AG04449 (cell line): ENCODE measurements around the gene PSMB3.

Source experiments
- CTCF ChIA-PET: fragments of 350-600 bp; formaldehyde crosslinking; extraction: SDS; loops from one replicate; lab custom pipeline; 2021; ENCODE audit warnings: antibody characterized with exemption; lab: Yijun Ruan, JAX
- POLR2A ChIA-PET: fragments of 400-600, 350-600 bp; formaldehyde crosslinking; extraction: SDS; loops from one replicate; lab custom pipeline; 2020; ENCODE audit warnings: antibody characterized with exemption, inconsistent platforms; lab: Yijun Ruan, JAX
- DNase-seq: peaks from one replicate; pipeline ENCODE4 v3.0.0-alpha.2; 2010; ENCODE audit warnings: low read depth, low spot score
- H3K4me3 ChIP-seq: 2 replicates; pipeline ENCODE4 v1.5.1; 2011; ENCODE audit warnings: low read depth, mild to moderate bottlenecking, control low read depth, low read length
- CTCF ChIP-seq: IDR thresholded peaks from one replicate; pipeline ENCODE4 v1.5.1; 2011; ENCODE audit warnings: mild to moderate bottlenecking, moderate library complexity, low read length, control low read depth, inconsistent platforms; ENCODE audit not compliant: insufficient read depth; ENCODE audit errors: missing control alignments

The PSMB3 gene

GRCh38 chr17:38710604-38710962, 42.0 kb upstream of the PSMB3 start:
- ChIA-PET CTCF (interaction anchor here (1.0 to 4.1 kb wide), 4 partner anchors 12 to 34 kb away, joined by 4 to 22 read pairs (median 10); no protein-coding TSS in a partner anchor), POLR2A (interaction anchor here (1.5 kb wide), 1 partner anchor 24 kb away, joined by 4 read pairs; no protein-coding TSS in a partner anchor)
- DNase-seq, result no peak
- no peak for TF ChIP-seq CTCF
- H3K4me3 ChIP-seq, result no peak overlapping the region

GRCh38 chr17:38710985-38711384, 41.6 kb upstream of the PSMB3 start:
- DNase-seq, result no peak
- POLR2A ChIA-PET, result interaction anchor here (1.5 kb wide), 1 partner anchor 24 kb away, joined by 4 read pairs; no protein-coding TSS in a partner anchor
- CTCF ChIA-PET, result interaction anchor here (1.0 to 4.1 kb wide), 4 partner anchors 12 to 34 kb away, joined by 4 to 22 read pairs (median 10); no protein-coding TSS in a partner anchor

DNA sequence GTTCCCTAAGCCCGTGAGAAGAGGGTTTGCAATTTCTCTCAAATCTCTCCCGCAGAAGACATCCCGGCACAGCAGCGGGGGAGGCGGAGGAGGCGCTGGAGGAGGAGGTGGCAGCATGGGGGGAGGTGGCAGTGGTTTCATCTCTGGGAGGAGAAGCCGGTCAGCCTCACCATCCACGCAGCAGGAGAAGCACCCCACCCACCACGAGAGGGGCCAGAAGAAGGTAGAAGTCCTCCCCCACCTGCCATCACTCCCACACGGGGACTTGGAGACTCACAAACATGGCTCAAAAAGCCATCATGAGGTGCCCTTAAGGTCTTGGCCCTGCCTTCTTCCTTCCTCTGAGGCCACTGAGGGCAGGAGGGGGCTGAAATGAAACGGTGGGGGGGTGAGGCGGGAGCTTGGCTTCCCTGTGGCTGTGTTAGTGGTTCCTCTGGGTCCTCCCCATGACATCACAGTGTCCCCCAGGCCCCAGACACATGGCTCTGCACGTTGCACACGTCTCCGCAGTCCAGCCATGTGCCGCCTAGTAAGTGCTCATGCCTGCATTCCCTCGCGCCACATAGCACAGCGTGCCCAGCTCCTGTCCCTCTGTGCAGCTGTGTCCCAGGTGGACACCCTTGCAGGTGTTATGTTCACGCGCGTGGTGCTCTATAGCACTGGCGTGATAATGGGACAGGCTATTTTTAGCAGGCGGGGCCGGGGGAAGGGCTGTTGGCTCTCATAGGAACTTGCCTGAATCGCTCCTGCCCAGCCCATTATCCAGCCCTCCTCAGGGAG, 40.6 kb upstream of the PSMB3 start:
- no peak overlapping the region for H3K4me3 ChIP-seq
- CTCF ChIA-PET, result interaction anchor here (0.9 to 4.1 kb wide), 3 partner anchors 10 to 24 kb away, joined by 4 to 22 read pairs (median 15); no protein-coding TSS in a partner anchor
- TF ChIP-seq CTCF, result no peak
- no peak for DNase-seq
- POLR2A ChIA-PET, result no interaction called here

More at GRCh38 chr17:38710985-38711384, 41.6 kb upstream of the PSMB3 start:
- TF ChIP-seq CTCF, result no peak
- no peak overlapping the region for H3K4me3 ChIP-seq

GRCh38 chr17:38712593-38712992, 39.9 kb upstream of the PSMB3 start:
- DNase-seq, result no peak
- CTCF ChIA-PET, result interaction anchor here (0.9 to 3.8 kb wide), 2 partner anchors 9 to 23 kb away, joined by 4 to 22 read pairs; no protein-coding TSS in a partner anchor
- POLR2A ChIA-PET, result no interaction called here
- no peak overlapping the region for H3K4me3 ChIP-seq
- no peak for TF ChIP-seq CTCF

DNA sequence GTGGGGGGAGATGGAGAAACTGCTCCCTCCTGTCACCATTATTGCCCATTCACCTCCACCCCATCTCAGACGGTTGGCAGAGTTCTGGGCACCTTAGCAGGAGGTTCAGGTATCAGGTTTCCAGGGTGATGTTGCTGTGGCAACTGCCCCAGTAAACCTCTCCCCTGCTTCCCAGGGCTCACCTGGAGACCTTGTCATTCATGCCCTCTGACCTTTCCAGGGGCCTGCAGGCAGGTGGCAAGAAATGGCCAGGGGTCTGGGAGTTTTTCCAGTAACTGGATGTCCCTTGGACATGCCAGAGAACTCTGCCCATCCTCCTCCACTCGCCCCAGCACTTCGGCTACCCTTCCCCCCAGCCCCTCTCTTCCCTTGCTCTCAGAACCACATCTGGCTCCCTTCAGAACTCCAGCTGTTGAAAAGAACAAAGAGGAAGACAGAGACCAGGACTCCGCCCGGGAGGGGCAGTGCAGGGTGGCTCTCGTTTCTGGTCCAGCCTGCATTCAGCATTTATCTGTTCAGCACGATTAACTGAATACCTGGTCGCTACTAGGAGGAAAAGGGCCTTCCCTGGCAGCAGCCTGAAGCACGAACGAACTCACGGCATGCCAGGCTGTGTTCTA, 39.0 kb upstream of the PSMB3 start:
- ChIA-PET POLR2A (interaction anchor here (0.5 kb wide), 1 partner anchor 99 kb away, joined by 4 read pairs; no protein-coding TSS in a partner anchor), CTCF (interaction anchor here (4.3 kb wide), 1 partner anchor 22 kb away, joined by 22 read pairs; no protein-coding TSS in a partner anchor)
- no peak overlapping the region for H3K4me3 ChIP-seq
- TF ChIP-seq CTCF, result no peak
- DNase-seq, result no peak
